NCI-H2107 treated with DMSO at 0.1 percent for 48 hours (cell line): ENCODE data around the gene SMYD4.
"Not testable (repeated sequence)": the region's sequence is repeated elsewhere in the genome, so short reads cannot be mapped to it uniquely, and the experiment has no call there.

Experiments used
- DNase-seq: peaks from one replicate; lab custom pipeline; 2025; ENCODE audit not compliant: unreplicated experiment; lab: John Stamatoyannopoulos, UW

Gene SMYD4

GRCh38 chr17:1829592-1830257 lies at the start of gene SMYD4, which contains the start of gene RPA1:
SMYD4 (minus strand) TSS chr17:1829902; CDS start chr17:1827994, 1,908 bp downstream.
RPA1 (plus strand) TSS chr17:1830005; CDS start chr17:1830094, 89 bp downstream.
- DNase-seq: peak; percentile 41

GRCh38 chr17:1878419-1879121 lies 48.9 kb upstream of the SMYD4 start:
- DNase-seq: no peak

GRCh38 chr17:1875597-1875996 lies 45.9 kb upstream of the SMYD4 start:
- no peak for DNase-seq

GRCh38 chr17:1873418-1873817 lies 43.7 kb upstream of the SMYD4 start:
- DNase-seq: no peak

- no peak for DNase-seq
These were observed 43.3 kb upstream of the SMYD4 start for GRCh38 chr17:1872976-1873375.

GRCh38 chr17:1872254-1872653 lies 42.6 kb upstream of the SMYD4 start:
- no peak for DNase-seq

GRCh38 chr17:1871756-1872155 lies 42.1 kb upstream of the SMYD4 start:
- no peak for DNase-seq

- DNase-seq: no peak
These were observed 40.9 kb upstream of the SMYD4 start for GRCh38 chr17:1870592-1870991.

GRCh38 chr17:1868090-1868489 lies 38.4 kb upstream of the SMYD4 start:
- DNase-seq: no peak

GRCh38 chr17:1867307-1867706 lies 37.6 kb upstream of the SMYD4 start:
- DNase-seq: no peak

GRCh38 chr17:1865252-1866037 lies 35.7 kb upstream of the SMYD4 start:
- DNase-seq: no peak

GRCh38 chr17:1861391-1862010 lies 31.8 kb upstream of the SMYD4 start:
- no peak for DNase-seq

- no peak for DNase-seq
These were observed 31.3 kb upstream of the SMYD4 start for GRCh38 chr17:1860978-1861377.

- not testable (repeated sequence) for DNase-seq
These were observed 26.8 kb upstream of the SMYD4 start for GRCh38 chr17:1856462-1856861.

- DNase-seq: no peak
These were observed 24.0 kb upstream of the SMYD4 start for GRCh38 chr17:1853698-1854097.

- DNase-seq: no peak
These were observed 22.6 kb upstream of the SMYD4 start for GRCh38 chr17:1852327-1852726.

GRCh38 chr17:1847191-1847590 lies 17.5 kb upstream of the SMYD4 start:
- no peak for DNase-seq

- DNase-seq: no peak
These were observed 14.2 kb upstream of the SMYD4 start for GRCh38 chr17:1843947-1844346.

GRCh38 chr17:1839516-1839915 lies 9.8 kb upstream of the SMYD4 start:
- DNase-seq: no peak

GRCh38 chr17:1834380-1835149 lies 4.9 kb upstream of the SMYD4 start:
- DNase-seq: no peak

- no peak for DNase-seq
These were observed 586 bp upstream of the SMYD4 start for GRCh38 chr17:1830288-1830687.
